ENCODE measurements around the gene AOX1. TPM values are rescaled to one million over a fixed set of nuclear protein-coding genes. Genes with fewer than 3 reads are reported as not detected.

The AOX1 gene
- total and polyA plus RNA-seq, 9 of the 15 experiments (the other 6 are each of a cell fraction or from before 2014, with no cell fraction given) = 0.10 to 0.55 (median 0.20) TPM; not detected in 6

DNA sequence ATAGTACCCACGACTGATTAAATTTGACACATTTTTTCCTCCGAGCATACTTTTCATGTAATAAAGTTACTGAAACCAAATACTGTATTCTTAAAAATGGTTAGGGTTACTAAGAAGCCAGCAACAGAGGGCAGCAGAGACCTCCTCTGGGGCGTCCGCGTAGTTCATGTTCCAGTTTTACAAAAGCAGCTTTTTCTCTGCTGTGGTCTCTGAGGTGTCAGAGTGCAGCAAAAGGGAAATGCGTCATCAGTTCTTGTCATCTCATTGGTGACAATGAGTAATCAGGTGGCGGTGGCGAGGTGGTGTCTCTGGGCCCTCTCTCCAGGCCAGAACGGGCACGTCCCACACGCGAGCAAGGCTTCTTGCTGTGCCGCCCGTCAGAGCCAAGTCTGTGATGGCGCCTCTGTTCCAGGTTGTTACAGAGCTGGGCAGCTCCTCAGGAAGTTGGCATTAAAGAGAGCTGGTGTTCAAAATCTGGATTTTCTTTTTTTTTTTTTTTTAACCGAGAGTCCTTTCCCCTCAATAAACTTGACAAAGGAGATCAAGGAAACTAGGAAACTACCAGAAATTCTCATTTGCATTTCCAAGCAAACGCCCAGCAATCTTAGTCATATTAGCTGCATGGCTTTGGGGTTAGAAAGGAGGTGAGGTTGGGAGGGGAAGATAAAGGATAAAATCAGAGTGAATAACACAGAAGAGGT is 127.3 kb downstream of the AOX1 start (continued):
- TF ChIP-seq PHB (CRISPR knock-in tag; IDR thresholded peaks at IDR 0.05) = no peak
- TF ChIP-seq NR4A1 (CRISPR knock-in tag; IDR thresholded peaks at IDR 0.05) = no peak
- no peak for TF ChIP-seq NR4A1 (tag; IDR thresholded peaks at IDR 0.05)
- TF ChIP-seq KLF10 (CRISPR knock-in tag; IDR thresholded peaks at IDR 0.05) = no peak
- no peak for TF ChIP-seq CTBP1 (IDR thresholded peaks at IDR 0.05; ENCODE audit: borderline replicate concordance)
- no peak for TF ChIP-seq ILK (tag; IDR thresholded peaks at IDR 0.05; ENCODE audit: borderline replicate concordance, low read depth)
- no peak for TF ChIP-seq NCOA2 (IDR thresholded peaks at IDR 0.05; ENCODE audit: partially characterized antibody in 2 of 2)
- TF ChIP-seq NBN (IDR thresholded peaks at IDR 0.05; ENCODE audit: low read depth) = no peak
- TF ChIP-seq PTBP1 (IDR thresholded peaks at IDR 0.05; ENCODE audit: low read depth, low read length) = no peak
- TF ChIP-seq, protein P1, sequence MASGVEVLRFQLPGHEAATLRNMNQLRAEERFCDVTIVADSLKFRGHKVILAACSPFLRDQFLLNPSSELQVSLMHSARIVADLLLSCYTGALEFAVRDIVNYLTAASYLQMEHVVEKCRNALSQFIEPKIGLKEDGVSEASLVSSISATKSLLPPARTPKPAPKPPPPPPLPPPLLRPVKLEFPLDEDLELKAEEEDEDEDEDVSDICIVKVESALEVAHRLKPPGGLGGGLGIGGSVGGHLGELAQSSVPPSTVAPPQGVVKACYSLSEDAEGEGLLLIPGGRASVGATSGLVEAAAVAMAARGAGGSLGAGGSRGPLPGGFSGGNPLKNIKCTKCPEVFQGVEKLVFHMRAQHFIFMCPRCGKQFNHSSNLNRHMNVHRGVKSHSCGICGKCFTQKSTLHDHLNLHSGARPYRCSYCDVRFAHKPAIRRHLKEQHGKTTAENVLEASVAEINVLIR (CRISPR knock-in tag; IDR thresholded peaks at IDR 0.05) = peak; percentile 65
- TF ChIP-seq, protein P2, sequence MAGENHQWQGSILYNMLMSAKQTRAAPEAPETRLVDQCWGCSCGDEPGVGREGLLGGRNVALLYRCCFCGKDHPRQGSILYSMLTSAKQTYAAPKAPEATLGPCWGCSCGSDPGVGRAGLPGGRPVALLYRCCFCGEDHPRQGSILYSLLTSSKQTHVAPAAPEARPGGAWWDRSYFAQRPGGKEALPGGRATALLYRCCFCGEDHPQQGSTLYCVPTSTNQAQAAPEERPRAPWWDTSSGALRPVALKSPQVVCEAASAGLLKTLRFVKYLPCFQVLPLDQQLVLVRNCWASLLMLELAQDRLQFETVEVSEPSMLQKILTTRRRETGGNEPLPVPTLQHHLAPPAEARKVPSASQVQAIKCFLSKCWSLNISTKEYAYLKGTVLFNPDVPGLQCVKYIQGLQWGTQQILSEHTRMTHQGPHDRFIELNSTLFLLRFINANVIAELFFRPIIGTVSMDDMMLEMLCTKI (IDR thresholded peaks at IDR 0.05; ENCODE audit: partially characterized antibody) = no peak
- no peak for TF ChIP-seq SMARCE1 (IDR thresholded peaks at IDR 0.05)
- TF ChIP-seq FUS (optimal IDR thresholded peaks at IDR 0.05; ENCODE audit: low read depth, low read length) = no peak
- TF ChIP-seq RCOR1 (IDR thresholded peaks at IDR 0.05; ENCODE audit: borderline replicate concordance in 1 of 2, low read depth in 2 of 2, low read length in 2 of 2) = peak in 1 of 2 experiments; percentile 12; a peak in 1 of 4 replicates
- peak; percentile 34 for TF ChIP-seq TBP (optimal IDR thresholded peaks at IDR 0.05; ENCODE audit: low read depth, low read length)
- TF ChIP-seq, protein P3, sequence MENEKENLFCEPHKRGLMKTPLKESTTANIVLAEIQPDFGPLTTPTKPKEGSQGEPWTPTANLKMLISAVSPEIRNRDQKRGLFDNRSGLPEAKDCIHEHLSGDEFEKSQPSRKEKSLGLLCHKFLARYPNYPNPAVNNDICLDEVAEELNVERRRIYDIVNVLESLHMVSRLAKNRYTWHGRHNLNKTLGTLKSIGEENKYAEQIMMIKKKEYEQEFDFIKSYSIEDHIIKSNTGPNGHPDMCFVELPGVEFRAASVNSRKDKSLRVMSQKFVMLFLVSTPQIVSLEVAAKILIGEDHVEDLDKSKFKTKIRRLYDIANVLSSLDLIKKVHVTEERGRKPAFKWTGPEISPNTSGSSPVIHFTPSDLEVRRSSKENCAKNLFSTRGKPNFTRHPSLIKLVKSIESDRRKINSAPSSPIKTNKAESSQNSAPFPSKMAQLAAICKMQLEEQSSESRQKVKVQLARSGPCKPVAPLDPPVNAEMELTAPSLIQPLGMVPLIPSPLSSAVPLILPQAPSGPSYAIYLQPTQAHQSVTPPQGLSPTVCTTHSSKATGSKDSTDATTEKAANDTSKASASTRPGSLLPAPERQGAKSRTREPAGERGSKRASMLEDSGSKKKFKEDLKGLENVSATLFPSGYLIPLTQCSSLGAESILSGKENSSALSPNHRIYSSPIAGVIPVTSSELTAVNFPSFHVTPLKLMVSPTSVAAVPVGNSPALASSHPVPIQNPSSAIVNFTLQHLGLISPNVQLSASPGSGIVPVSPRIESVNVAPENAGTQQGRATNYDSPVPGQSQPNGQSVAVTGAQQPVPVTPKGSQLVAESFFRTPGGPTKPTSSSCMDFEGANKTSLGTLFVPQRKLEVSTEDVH (IDR thresholded peaks at IDR 0.05; ENCODE audit: low read depth, partially characterized antibody) = no peak
- TF ChIP-seq ZNF445 (CRISPR knock-in tag; IDR thresholded peaks at IDR 0.05; ENCODE audit: low read depth) = no peak
- TF ChIP-seq ZBTB17 (CRISPR knock-in tag; IDR thresholded peaks at IDR 0.05) = 0 out of 2 replicates have a peak, but pooled peaks have one; percentile 36
- TF ChIP-seq, protein P4, sequence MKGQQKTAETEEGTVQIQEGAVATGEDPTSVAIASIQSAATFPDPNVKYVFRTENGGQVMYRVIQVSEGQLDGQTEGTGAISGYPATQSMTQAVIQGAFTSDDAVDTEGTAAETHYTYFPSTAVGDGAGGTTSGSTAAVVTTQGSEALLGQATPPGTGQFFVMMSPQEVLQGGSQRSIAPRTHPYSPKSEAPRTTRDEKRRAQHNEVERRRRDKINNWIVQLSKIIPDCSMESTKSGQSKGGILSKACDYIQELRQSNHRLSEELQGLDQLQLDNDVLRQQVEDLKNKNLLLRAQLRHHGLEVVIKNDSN (CRISPR knock-in tag; IDR thresholded peaks at IDR 0.05) = no peak
- TF ChIP-seq ZNF707 (CRISPR knock-in tag; conservative IDR thresholded peaks at IDR 0.05) = no peak
- TF ChIP-seq RBM17 (IDR thresholded peaks at IDR 0.05; ENCODE audit: borderline replicate concordance, low read depth, low read length) = no peak
- TF ChIP-seq MTA3 (IDR thresholded peaks at IDR 0.05; ENCODE audit: borderline replicate concordance) = peak; percentile 60; the same call in 1 of the 2 replicates
- no peak for TF ChIP-seq BRD4 (IDR thresholded peaks at IDR 0.05)

Measured in K562 (cell line).